NCI-H2196 treated with DMSO at 0.1 percent for 48 hours (cell line): ENCODE data around the gene MORN1.

Source experiments
- DNase-seq: peaks from one replicate; lab custom pipeline; 2025; ENCODE audit not compliant: unreplicated experiment; lab: John Stamatoyannopoulos, UW

MORN1 gene

DNA sequence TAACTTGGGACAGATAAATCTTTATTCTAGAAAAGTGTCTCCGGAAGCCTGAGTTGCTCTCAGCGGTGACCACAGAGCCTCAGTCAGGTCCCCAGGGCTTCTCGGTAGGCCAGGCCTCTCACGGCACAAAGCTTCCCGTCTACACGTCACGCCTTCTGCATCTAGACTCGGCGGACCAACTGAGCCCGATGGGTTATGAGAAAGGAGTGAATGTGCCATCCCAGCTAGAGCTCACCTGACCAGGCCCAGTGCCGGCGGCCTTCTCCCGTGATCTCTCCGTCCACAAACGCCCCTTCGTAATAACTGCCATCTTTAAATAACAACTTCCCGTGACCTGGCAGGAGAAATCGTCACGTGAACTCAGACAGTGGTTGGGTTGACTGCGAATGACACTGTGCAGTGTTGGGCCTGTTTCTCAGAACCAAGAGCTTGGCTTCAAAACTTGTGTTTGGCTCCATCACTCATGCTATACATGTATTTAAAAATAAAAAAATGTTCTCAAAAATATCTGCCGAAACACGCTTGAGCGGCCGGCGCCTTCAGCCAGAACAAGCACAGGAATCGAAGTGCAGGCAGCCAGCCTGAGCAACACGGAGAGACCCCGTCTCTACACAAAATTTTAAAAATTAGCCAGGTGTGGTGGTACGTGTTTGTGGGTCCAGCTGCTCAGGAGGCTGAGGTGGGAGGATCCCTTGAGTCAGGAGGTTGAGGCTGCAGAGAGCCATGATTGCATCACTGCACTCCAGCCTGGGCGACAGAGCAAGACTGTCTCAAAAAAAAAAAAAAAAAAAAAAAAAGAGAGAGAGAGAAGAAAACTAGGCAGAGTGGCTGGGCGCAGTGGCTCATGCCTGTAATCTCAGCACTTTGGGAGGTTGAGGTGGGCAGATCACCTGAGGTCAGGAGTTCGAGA is 3.1 kb downstream of the MORN1 start:
- DNase-seq: no peak

DNA sequence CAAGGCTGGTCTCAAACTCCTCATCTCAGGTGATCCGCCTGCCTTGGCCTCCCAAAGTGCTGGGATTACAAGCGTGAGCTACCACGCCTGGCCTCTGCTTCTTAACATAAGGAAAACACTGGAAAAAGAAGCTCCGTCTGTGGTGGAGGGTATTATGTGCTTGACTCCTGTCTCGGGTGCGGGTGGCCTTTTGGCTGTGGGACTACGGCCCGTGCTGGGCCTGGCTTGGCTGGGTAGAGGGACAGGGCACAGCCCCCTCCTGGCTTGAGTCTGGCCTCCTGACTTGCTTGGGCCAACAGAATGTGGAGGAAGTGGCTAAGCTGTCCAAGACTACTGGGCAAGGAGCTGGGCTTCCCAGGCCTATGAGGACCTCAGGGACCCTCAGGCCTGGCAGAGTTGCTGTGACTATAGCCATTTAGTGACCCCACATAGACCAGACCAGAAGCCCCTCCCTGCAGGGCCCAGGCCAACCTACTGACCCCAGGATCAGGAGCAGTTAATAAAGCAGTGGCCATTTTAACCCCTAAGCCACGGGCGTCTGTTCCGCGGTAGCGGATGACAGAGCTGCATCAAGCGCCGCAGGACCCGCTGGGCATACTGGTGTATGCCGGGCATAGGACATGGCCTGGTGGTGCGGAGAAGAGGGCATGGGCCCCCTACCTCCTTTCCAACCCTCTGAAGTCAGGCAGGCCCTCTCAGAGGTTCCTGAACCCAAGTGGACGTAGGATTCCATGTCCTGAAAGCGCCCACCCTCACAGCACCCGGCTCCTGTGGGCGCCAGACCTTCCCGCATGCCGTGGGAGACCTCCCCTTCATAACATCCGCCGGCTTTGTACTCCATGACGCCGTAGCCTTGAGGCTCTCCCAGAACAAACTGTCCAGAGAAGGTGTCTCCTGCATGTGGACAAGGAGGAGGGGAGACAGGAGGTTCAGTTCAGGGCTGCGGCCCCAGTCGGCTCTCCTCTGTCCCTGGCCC is 4.4 kb downstream of the MORN1 start:
- DNase-seq: no peak

DNA sequence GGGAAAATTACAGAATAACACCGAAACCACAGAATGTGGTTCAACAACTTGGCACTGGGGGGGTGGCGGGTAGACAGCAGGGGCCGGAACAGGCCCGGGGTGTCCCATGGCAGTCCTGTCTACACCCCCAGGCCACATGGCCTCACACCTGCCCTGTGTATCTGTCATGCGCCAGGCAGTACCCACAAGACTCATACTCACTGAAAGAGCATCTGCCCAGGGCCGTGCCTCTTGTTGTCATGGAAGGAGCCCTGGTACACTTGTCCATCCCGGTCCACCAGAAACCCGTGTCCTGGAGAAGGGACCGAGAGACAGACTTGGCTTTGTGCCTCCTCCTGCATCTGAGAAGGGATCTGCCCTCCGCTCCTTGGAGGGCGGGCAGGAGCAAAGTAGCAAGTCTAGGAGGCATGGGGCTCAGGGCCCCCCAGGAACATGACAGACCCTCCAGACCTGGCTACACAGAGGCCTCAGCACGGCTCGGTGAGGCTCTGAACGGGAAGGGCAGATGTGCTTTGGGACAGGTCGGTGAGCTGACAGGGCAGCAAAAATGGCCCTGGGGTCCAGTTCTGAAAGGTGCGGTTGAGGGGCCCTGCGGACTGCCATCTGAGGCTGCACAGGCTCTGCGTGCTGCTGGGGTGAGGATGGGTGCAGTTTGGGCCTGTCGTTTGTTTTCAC is 5.6 kb downstream of the MORN1 start:
- DNase-seq: no peak

GRCh38 chr1:2384941-2385481 is 6.3 kb downstream of the MORN1 start:
- no peak for DNase-seq

DNA sequence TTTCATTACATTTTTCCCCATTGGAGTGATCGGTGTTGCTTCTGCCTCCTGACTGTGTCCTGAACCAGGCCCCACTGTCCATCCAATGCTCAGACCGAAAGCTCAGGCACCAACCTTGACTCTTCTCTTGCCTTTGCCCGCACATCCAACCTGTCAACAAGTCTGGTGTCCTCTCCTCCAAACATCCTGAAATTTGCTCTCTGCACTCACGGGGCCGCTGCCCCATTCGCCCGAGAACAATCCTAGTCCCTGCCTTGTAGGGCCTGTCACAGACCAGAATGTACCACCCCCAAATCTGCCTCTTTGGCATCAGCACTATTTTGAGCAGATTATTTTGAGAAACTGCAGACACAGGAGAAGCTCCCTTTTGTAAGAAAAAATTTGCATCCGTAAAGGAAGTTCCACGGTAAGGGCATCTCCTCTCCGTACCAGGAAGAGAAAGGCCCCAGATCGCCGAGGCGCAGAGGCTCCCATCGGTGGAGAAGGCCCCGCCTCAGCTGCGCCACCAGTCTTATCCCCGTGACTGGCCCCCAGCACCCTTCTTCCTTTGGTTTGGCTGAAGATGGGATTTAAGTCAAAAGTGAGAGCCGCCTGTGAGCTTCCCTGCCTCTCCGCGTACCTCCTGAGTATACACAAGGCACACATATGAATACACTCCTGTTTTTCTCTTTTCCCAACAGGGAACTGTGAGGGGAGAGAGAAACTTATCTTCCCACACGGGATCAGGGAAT is 7.1 kb downstream of the MORN1 start:
- no peak for DNase-seq

DNA sequence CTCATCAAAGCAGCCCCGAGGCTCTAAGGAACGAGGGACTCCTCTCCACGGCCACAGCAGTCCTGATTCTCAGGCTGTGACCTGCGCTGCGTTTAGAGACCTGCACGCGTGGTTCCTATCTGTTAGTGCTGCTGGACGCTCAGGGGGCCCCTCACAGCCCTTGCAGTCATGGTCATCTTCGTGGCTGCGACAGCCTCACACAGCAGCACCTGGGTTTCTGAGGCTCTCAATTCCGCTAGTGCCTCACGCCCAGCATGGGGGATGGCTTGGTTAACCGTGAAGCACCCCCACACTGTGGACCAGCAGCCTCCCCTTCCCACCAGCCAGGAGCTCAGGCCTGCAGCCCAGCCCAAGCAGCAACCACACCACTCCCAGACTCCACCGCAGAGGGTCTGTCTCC is 7.8 kb downstream of the MORN1 start:
- no peak for DNase-seq

DNA sequence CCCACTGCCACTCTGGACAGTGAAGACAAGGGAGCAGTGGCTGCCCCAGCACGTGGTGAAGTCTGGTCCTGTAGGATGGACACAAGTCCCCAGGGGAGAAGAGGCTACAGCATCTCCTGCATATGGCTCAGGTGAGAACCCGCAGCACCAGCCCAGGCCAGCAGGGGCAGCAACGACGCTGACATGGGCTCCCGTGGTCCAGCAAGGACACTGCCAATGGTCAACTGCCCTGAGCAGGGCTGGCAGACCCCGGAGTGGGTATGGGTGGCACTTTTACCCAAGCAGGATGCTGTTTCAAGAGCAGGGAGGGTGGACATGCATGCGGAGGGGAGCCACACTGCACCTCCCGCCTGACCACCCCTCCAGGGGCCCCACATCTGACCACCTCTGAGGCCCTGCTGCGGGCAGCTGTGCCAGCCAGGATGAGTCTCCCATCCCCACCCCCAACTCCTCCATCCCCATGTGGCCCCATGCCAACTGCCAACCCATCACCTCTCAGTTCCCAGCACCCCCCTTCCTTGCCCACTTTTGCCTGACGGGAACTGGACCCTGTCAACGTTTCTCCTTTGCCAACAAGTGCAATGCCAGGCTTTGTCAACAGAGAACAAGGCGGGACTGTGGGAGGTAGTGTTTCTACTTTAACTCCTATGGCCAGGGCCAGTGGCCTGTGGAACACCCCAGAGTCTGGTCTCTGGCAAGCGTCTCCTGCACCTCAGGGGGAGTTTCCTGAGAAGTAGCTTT is 8.6 kb downstream of the MORN1 start:
- DNase-seq: no peak

DNA sequence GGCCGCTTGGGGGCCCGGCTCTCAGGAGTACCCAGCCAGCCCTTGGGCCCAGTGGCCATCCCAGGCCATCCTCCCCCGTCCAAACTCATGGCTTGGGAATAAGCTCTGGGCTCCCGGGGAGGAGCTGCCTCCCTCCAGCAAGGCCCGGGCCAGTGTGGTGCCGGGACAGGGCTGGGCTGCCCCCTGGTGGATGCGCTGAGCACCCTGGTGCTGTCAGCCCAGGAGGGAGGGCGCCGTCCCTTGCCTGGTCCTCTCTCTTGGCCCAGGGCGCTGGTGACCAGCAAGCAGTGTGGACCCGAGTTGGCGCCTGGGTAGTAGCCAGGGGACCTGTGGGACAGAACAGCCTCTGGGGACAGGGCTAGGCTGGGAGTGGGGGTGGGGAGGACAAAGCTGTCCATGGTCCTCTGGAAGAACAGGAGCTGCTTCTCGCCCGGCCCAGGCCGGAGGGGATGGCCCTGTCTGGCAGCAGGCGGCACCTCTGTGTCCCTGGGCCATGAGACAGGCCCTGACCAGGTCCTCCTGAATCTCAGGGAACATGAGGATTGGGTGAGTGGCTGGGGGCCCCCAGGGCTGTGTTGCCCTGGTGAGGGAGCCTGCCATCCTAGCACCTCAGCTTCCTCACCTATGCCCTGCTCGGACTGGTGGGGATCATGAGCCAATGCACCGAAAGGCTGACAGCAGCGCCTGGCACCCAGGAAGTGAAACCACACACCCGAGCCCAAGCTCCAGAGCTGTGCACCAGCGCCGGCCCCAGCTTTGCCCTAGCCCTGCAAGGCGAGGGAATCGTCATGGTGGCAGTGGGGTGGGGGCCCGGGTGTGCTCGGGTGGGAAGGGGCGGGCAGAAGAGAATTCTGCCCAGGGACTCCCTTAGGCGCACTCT is 9.4 kb downstream of the MORN1 start:
- DNase-seq: no peak

- no peak for DNase-seq
These were observed 10.3 kb downstream of the MORN1 start for GRCh38 chr1:2380816-2381591.

GRCh38 chr1:2379733-2380404 is 11.5 kb downstream of the MORN1 start:
- DNase-seq: no peak

DNA sequence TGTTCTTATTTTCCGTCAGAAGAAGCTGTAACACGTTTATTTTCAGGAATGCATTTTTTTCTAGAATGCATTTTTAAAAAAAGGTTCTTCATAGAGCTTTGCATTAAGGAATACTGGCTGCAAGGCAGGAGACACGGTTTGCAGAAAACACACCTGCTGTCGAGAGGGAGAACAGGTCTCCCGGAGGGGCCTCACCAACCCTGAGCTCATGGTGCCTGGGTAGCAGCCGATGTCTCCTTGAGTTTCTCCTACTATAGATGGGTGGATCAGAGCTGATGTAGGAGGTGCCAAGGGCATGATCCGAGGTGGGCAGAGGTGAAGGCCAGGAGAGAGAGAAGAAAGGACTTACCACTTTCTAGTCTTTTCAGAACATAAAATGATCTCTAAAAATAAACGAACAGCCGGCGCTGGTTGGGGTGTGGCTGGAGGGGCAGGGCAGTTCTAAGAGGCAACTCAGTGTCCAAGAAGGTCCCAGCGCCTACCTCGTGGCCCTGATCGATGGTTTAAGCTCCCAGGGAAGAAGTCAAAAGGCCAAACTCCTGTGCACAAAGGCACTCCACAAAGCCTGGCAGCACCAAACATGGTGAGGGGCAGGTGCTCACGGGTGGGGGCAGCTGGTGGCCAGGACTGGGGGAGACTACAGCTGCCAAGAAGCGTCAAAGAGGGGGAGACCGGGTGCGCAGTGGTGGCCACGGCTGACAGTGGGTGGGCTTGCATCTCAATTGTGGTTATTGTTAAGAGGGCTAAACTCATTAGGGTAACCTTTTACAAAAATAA is 12.2 kb downstream of the MORN1 start:
- no peak for DNase-seq

DNA sequence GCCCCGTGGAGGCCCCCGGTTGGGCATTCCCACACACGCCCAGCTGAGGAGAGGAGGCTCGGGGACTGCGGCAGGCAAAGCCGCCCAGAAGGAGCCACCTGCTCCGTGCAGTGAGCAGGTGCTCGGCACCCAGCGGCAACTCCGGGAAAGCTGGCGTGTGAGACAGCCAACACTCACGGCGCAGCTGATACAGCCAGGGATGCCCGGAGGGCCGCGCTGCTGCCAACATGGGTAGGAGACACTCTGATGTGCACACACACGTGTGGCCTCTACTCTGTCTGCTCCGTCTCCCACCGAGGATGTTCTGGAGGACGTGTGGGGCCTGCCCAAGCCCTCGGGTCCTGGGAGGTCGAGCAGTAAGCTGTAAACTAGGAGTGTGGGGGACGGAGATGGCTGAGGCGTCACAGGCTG is 12.9 kb downstream of the MORN1 start:
- DNase-seq: no peak

DNA sequence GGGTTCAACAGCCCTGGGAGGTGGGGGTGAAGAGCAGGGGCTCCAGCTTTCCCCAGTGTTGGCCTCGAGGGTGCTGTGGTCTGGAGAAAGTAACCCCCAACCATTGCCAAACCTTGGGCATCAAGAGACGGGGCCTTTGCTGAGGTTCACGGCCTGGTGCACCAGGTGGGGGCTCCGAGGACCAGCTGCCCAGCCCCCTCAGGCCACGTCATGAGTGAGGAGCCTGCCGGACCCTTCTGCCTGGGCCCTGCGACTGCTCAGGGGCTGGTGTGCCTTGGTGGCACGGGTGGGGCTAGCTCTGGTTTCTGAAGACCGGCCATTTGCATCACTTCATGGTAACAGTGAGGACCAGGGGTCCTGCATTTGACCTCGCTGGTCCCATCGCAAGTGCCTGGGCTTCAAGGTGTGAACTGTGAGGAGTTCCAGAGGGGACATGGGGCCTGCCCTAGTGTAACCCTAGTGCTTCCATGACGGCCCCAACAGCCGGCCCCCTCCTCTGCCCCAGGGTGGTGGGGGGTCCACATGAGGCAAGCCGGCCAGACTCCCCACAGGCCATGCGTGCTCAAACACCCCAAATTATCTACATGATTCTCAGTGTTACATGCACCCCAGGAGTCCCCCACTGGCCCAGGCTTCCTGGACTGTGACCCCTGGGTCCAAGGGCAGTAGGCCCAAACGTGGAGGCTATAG is 13.5 kb downstream of the MORN1 start:
- no peak for DNase-seq

- DNase-seq: no peak
These were observed 14.3 kb downstream of the MORN1 start for GRCh38 chr1:2376931-2377672.

- DNase-seq: no peak
These were observed 15.1 kb downstream of the MORN1 start for GRCh38 chr1:2376261-2376741.
